NK-92 (cell line): ENCODE measurements around the gene PRKCA.
"Not testable (repeated sequence)": the region's sequence is repeated elsewhere in the genome, so short reads cannot be mapped to it uniquely, and the experiment has no call there.

Experiments used
- DNase-seq: peaks from one replicate; lab custom pipeline; 2025; ENCODE audit not compliant: unreplicated experiment; lab: John Stamatoyannopoulos, UW

PRKCA gene

GRCh38 chr17:66290101-66290722, 12.2 kb upstream of the PRKCA start:
- DNase-seq, result no peak

DNA sequence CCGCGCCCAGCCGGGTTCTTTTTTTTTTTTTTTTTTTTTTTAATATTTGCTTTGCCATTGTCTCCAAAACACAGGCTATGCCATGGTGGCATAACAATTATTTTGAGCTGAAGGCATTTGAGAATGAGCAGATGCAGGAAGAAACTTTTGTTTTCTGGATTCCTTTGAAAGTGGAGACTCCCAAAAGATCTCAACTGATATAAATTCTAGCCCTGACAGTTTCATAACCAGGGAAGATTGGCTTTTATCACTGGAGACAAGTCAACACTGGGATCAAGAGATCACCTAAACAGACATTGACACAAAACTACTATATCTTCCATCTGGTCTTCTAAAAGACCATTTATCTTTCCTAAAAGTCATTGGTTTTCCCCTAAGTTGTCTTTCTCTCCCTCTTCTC, 10.1 kb upstream of the PRKCA start:
- no peak for DNase-seq

- DNase-seq, result no peak
Measured at GRCh38 chr17:66296289-66296725, 6.1 kb upstream of the PRKCA start.

GRCh38 chr17:66297443-66297842, 5.0 kb upstream of the PRKCA start:
- DNase-seq, result not testable (repeated sequence)

DNA sequence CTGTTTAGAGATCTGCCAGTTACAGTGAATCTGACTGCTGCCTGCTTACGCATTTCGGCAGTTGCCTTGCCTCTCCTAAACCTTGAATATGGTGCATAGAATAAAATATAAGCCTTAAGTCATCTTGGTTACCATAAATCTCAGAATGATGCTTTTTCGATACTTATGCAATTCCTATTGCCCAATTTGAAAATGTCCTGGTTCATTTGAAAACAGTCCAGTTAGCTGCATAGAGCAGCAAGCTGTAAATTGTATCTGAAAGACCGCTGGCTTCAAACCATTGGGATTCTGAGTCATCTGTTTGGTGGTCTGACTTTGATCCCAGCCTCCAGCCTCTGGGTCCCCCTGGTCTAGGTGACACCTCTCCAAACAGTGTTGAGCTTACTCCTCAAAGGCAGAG, 2.7 kb upstream of the PRKCA start:
- no peak for DNase-seq

GRCh38 chr17:66300956-66301355, 1.5 kb upstream of the PRKCA start:
- DNase-seq, result no peak

- DNase-seq, result no peak
Measured at GRCh38 chr17:66301367-66301863, 998 bp upstream of the PRKCA start.

GRCh38 chr17:66302761-66303626, 581 bp downstream of the PRKCA start:
- no peak for DNase-seq

DNA sequence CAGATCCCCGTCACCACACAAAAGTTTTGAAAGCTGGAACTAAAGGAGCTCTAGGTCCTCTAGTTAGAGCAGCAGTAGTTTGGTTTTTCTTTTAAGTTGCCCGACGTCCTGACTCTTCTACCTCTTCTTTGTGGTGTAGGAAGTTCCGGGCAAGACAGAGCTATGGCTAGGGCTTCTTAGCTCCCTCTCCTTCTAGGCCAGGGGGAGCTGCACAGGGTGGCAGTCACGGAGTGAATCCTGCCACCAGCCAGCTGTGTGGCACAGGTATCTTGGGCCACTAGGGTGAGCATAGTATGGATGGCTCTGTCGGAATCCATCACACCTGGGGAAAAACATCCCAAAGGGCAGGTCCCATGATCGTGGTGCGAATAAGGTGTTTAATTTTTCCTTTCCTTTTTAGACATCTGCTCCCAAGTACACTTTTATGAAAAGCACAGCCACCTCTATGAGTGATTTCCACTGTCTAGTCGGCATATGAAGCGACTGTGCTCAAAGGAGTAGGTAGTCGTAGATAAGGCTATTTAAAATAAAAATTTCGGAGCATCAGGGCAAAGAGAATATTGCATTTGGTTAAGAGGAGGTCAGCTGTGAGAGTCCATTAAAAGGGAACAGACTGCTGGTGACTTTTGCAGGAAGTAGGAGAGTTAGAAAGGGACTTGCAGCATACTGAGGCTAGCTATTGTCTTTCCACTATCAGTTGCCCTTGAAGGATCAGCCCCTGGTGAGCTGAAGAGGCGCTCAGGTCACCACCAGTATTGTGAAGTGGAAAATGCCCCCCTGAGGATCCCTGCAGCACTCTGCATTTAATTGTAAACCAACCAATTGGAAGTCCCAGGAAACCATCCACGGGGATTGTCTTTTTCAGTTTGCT, 2.1 kb downstream of the PRKCA start:
- DNase-seq, result no peak

- no peak for DNase-seq
Measured at GRCh38 chr17:66306446-66306845, 4.0 kb downstream of the PRKCA start.

DNA sequence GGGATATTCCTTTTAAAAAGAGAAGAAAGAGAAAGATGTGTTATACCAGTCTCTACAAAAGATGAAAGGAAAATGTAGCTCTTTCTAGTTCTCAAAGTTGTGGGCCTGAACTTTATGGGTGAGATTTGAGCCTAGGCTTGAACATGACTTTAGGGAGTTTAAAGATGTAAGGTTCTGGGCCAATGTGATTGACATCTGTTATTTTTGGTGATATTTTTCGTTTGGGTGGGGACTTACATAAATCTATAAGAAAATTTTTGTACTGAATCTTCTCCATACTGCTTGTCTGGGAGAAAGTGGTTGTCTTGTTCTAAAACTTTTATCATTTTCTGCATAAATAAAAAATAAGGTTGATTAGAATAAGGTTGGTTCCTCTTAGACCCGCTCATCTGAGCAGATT, 4.8 kb downstream of the PRKCA start:
- DNase-seq, result no peak

DNA sequence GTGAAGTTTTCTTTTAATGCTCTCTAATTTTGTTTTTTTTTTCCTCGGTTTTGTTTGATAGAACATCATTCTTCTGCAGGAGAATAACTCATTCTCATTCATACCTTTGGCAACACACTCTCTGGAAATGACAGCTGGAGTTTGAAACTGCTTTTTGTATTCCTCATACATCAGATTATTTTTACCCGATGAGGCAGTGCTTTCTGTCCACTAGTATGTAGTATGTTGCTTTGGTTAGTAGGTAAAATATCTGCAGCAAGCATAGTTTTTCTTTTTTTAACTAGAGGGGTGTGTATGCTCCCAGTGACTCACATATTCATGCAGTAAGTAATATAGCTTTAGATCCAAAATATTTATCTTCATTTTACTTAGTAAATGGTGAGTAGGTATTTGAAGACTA, 6.4 kb downstream of the PRKCA start:
- no peak for DNase-seq

GRCh38 chr17:66309793-66310192, 7.4 kb downstream of the PRKCA start:
- no peak for DNase-seq

GRCh38 chr17:66310528-66311148, 8.2 kb downstream of the PRKCA start:
- no peak for DNase-seq

DNA sequence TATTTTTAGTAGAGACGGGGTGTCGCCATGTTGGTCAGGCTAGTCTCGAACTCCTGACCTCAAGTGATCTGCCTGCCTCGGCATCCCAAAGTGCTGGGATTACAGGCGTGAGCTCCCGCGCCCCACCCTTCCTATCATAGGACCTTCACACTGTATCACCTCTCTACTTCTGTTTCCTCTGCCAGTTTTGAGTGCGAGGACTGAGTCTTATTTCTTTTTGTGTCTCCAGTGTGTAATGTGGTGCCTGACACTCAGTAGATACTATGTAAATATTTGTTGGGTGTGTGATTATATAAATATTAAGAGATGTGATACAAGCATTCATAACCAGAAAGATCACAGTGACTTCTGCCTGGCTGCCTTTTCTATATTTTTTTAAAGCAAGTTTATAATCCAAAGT, 10.5 kb downstream of the PRKCA start:
- no peak for DNase-seq

- DNase-seq, result no peak
Measured at GRCh38 chr17:66313325-66313724, 10.9 kb downstream of the PRKCA start.

DNA sequence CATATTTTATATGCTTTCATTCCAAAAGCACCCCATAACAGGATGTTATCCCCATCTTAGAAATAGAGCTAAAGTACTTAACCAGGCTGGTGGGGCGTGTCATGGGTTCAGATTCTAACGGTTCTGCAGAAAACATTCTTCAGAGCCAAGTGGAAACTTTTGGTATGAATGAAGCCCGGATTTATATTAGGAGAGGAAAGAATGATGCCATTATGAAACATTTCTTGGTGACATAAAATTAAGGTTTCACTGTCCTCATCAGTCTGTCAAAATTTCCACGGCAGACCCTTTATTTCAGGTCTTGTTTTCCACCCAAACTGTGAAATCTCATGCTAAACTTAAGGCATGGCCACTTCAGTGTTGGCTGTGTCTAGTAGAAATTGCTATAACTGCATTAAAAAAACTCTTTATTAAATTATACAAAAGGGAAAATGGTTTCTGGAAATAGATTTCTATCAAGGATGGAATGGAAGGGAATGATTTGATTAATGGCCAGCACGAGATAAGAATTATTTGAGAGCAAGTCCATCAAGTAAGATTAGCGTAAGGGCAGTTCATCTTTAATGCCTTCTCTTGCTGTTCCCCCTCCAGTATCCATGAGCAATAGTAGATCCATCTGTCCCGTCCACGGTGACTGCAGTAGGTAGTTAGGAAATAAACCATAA, 11.7 kb downstream of the PRKCA start:
- no peak for DNase-seq

DNA sequence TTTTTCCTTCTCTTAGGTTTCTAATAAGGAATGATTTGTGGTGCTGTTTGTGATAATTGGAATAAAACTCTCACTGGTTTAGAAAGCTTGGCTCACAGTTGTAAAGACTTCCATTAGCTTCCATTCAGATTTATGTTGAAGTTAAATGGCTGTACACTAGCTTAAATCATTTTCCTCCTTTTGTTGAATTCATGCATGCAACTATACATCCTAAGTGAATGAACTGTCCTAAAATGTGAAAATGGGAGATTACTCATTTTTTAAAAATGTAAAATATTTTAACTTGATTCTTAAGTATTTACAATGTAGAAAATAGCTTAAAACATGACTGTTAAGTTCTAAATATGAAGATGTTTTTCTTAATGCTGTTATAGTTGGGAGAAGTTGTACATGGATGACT, 15.2 kb downstream of the PRKCA start:
- no peak for DNase-seq

DNA sequence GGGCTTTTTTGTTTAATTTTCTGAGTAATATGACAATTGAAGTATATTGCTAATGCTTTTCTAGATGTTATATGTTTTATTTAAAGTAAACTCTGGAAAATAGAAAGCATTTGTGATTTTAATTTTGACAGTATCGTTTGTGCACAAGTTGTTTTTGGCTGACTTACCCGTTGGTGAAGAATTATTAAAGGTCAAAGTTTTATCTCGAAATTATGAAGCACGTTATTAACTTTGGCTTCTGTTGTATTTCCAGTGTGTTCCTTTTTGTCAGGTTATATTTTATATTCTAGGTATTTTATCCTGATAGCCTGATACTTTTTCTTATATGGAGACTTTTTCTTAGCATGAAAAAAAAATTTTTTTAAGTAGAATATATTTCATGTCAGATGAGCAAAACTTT, 16.8 kb downstream of the PRKCA start:
- DNase-seq, result no peak

DNA sequence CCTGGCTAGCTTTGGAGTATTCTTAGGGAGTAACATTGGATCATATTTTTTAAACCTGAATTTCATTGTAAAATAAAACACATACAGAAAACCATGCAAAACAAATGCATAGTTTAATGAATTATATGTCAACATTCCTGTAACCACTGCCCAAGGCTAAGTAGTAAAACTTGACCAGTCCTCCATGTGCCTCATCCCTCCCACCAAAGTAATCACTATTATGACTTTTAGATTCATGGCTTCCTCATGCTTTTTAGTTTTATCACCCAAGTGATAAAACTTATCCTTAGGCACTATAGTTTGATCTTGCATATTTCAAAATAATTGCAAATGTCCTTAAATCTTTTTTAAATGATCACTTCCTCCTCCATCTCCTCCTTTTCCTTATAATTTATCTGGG, 20.4 kb downstream of the PRKCA start:
- no peak for DNase-seq
